ENCODE results near the gene GLB1L2. TPM values are rescaled to one million over a fixed set of nuclear protein-coding genes. Genes with fewer than 3 reads are reported as not detected.
A peak's percentile ranks its signal among the peaks of the same experiment; 100 is the strongest.

GLB1L2 gene
- total and polyA plus RNA-seq, 2 of the 13 experiments (the other 11 are each of a cell fraction or from before 2014, with no cell fraction given): 0.59 to 0.69 TPM

GRCh38 chr11:134360050-134360835, 28.5 kb downstream of the GLB1L2 start (continued):
- TF ChIP-seq, protein P1, sequence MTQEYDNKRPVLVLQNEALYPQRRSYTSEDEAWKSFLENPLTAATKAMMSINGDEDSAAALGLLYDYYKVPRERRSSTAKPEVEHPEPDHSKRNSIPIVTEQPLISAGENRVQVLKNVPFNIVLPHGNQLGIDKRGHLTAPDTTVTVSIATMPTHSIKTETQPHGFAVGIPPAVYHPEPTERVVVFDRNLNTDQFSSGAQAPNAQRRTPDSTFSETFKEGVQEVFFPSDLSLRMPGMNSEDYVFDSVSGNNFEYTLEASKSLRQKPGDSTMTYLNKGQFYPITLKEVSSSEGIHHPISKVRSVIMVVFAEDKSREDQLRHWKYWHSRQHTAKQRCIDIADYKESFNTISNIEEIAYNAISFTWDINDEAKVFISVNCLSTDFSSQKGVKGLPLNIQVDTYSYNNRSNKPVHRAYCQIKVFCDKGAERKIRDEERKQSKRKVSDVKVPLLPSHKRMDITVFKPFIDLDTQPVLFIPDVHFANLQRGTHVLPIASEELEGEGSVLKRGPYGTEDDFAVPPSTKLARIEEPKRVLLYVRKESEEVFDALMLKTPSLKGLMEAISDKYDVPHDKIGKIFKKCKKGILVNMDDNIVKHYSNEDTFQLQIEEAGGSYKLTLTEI (CRISPR knock-in tag; conservative IDR thresholded peaks at IDR 0.05): no peak
- TF ChIP-seq ZNF317 (CRISPR knock-in tag; IDR thresholded peaks at IDR 0.05) (no peak), ZNF710 (CRISPR knock-in tag; IDR thresholded peaks at IDR 0.05; ENCODE audit: borderline replicate concordance) (no peak), GZF1 (CRISPR knock-in tag; IDR thresholded peaks at IDR 0.05) (no peak), RFX1 (IDR thresholded peaks at IDR 0.05) (no peak), ZKSCAN5 (CRISPR knock-in tag; IDR thresholded peaks at IDR 0.05) (no peak), PITX1 (CRISPR knock-in tag; IDR thresholded peaks at IDR 0.05) (peak; percentile 22; the same call in 1 of the 2 replicates), LCORL (IDR thresholded peaks at IDR 0.05) (no peak), LCORL (CRISPR knock-in tag; IDR thresholded peaks at IDR 0.05) (no peak)
- TF ChIP-seq, protein P2, sequence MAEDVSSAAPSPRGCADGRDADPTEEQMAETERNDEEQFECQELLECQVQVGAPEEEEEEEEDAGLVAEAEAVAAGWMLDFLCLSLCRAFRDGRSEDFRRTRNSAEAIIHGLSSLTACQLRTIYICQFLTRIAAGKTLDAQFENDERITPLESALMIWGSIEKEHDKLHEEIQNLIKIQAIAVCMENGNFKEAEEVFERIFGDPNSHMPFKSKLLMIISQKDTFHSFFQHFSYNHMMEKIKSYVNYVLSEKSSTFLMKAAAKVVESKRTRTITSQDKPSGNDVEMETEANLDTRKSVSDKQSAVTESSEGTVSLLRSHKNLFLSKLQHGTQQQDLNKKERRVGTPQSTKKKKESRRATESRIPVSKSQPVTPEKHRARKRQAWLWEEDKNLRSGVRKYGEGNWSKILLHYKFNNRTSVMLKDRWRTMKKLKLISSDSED (CRISPR knock-in tag; IDR thresholded peaks at IDR 0.05): no peak
